8988T (cell line): Measurements from ENCODE around the gene KCTD17.
"Not testable (repeated sequence)": the region's sequence is repeated elsewhere in the genome, so short reads cannot be mapped to it uniquely, and the experiment has no call there.

ENCODE experiments used
- DNase-seq: peaks from one replicate; pipeline ENCODE4 v3.0.0; 2011

Gene KCTD17

DNA sequence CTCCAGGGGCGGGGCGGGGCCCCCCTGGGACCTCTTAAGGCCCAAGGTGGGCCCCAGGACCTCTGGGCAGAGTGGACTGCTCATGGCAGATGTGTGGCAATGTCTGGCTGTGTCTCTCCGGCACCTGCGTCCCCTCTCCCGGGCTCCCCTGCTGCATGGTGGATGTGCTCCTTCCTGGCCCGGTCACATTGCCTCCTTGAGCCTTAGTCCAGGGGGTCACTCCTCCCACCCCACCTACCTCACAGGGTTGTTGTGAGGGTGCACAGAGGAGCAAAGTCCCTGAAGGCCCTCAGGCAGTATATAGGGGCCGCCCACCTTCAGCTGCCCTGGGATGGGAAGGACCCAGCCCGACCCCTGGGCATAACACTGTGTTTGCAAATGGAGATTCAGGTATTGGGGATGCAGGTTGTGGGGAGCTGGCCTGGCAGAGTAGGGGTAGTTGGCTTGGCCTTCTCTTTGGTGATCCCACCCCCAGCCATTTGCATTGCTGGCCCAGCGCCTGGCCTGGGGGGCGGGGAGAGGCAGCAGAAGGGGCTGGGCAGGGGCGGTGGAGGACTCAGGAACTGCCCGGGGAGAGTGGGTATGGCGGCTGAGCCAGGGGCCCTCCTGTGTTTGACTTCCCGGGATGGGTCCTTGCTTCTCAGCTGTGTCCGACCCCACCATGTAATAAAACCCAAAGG lies 11.3 kb downstream of the KCTD17 start:
- DNase-seq: no peak

DNA sequence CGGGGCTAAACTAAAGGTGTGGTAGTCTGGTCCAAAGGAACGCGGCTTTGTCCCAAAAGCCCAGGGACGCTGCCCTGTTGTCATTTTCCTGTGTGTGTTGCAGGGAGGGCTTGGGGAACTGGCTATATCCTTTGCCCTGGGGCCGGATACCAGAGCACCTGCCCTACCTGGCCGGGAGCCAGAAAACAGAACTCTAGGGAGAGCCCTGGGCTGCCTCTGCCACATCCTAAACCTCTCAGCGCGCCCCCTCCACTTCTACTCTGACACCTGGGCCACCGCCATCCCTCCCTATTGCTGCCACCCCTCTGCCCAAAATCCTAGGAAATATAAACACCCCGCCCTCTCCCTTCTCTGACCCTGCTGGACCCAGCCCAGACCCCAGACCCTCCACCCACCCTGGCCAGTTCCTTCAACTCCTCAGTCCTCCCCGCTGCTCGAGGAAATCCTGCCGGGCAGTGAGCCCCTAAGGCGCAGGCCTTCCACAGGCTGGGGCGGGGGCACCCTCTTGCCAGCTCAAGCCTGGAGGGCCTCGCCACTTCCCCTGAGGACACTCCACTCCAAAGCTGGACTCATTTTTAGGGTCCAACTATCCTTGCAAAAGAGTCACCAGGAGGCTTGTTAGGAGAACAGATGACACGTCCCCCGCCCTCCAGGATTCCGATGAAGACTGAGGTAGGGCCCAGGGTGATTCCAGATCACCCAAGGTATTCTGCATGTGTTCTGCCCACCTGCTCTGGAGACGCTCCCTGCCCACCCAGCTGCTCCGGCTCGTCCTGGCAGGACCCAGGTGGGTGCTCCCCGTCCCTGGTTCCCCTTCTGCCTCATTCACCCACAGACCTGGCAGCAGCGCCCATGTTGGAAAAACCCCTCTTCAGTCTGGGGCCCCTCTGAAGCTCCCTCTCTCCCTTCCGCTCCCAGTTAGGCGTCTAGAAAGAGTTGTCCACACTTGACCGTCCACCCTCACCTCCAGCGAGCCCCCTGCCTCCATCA lies 12.2 kb downstream of the KCTD17 start:
- no peak for DNase-seq

DNA sequence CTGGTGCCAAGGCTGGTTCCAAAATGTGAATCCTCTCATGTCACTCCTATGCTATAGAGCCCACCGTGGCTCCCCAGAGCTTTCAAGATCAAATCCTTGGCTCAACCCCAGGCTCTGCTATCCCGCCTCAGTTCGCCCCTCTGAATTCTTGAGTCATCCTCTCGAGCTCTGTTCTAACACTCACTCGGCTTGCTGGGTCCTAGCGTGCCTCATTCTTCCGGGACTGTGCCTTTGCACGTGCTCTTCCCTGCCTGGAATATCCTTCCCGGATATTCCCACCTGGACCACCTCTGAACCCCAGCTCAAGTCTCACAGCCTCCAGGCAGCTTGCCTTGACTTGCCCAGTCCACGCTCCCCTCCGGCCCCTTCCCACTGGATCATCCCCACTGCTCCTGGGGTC lies 13.0 kb downstream of the KCTD17 start:
- DNase-seq: no peak

DNA sequence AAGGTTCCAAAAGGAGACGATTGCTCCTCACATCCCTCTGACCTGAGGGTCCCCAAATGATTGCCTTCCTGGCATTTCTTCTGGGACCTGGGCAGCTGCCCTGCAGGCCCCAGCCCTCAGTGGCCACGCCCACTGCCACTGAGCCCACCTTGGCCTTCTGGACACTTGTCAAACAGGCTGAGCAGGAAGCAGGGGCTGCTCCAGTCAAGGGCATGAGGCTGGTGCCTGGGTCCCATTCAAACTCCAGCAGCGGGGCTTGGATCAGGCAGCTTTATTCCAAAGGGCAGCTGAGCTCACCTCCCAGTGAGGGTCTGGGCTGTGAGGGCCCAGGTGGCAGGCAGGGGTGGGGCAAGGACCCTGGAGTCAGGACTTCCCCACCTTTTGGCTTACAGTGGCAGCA lies 13.6 kb downstream of the KCTD17 start:
- no peak for DNase-seq

DNA sequence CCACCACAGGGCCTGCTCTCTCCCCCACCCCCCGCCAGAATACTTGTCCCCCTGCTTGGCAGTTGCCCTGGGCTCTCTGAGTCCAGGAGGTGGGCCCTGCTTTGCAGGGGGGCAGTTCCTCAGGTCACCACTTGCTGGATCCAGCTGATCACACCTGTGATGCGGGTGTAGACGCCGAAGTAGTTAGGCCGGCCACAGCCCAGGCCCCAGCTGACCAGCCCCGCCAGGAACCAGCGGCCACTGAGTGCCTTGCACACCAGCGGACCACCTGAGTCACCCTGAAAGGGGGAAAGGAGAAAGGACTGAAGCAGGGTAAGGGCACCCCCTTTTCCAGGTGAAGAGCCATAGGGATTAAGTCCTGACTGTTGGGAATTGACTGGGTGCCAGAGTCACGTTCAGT lies 14.4 kb downstream of the KCTD17 start:
- no peak for DNase-seq

DNA sequence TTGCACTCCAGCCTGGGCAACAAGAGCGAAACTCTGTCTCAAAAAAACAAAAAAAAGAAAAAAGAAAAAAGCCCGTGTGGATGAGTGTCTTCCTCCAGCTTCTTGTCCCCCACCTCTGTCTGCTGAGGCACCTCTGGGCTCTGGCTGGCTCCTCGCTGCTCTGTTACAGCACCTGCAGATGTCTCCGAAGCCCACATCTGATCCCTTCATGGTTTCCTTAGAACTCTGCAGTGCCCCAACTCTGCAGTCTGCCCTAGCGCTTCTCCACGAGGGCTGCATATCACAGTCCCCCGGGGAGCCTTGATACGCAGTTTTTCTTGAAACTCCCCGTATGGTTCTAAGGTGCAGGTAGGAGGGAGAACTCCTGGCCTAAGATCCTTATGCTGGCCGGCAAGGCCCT lies 15.9 kb downstream of the KCTD17 start:
- no peak for DNase-seq

DNA sequence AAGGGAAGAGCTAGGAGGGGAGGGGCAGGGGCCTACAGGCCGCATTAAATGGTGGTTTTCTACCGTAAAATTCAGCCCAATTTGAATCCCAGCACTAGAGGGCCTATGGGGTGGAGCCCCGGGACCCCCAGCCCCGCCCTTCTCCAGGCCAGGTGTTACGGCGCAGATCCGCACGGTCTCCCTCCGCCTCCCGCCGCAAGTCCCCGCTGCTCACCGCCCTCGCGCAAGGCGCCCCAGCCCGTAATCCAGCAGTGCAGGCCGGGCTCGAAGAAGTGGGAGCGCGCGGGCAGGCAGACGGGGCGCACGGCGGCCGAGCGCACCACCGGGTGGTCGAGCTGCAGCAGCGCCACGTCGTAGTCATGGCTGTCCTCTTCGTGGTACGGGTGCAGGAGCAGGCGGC lies 17.3 kb downstream of the KCTD17 start:
- no peak for DNase-seq

DNA sequence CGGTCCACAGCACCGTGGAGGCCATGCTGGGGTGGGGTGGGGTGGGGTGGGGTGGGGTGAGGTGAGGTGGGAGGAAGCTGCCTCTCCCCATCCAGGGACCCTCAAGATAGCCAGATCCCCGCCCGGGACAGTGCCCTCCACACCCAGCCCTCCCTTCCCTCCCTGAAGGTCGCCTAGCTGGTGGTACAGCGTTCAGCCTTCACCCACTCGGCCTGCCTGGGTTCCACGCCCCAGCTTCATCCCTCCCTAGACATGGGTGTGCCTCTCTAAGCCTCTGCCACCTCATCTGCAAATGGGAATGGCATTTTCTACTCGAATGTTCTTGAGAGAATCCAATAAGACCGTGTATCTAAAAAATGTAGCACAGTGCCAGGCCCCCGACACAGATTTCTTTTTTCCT lies 17.8 kb downstream of the KCTD17 start:
- DNase-seq: no peak

DNA sequence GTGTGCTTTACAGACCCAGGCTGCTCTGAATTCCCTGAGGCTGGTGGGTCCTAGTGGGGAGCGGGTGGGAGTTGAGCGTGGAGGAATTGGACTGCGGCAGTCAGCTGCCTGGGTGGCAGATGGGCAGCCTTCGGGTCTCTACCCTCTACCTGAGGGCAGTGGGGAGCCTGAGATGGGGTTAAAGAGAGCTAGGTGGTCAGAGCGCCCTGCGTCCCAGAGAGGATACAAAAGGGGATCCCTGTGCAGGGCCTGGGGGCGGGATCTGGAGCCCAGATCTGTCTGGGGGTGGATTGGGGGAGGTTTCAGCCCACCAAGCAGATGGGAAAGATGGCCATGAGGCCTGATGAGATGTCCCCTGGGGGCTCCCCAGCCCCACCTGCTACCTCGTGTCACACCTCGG lies 18.2 kb downstream of the KCTD17 start:
- no peak for DNase-seq

DNA sequence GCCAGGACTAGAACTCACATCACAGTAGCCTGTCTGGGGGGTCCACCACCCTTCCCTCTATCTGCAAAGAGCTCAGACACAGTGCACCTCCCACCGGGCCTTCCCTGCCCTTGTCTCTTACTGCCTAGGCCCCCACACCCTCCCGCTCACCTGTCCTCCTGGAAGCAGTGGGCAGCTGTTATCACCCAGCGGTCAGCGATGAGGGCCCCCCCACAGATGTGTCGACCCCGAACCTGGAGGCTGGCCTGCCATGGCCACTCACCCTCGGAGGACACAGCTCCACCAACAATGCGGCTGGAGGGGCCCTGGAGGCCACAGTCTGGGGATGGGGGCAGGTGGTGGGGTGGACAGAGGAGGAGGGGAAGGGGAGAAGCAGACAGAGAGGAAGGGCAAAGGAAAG lies 18.8 kb downstream of the KCTD17 start:
- no peak for DNase-seq

DNA sequence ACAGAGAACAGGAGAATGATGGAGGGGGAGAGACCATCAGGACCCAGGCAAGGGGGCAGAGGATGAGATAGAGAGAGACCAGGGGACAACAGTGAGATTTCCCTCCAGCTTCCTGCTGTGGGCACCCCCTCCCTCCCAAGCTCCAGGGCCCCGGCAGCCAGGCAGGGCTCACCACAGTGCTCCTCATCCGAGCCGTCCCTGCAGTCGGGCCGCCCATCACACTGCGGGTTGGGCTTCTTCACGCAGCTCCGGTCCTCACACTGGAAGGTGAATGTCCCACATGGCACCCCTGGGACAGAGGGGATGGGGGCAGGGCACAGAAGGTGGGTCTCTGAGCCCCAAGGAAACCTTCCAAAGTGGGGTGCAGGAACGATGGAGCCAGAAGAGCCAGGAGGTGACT lies 19.2 kb downstream of the KCTD17 start:
- no peak for DNase-seq

DNA sequence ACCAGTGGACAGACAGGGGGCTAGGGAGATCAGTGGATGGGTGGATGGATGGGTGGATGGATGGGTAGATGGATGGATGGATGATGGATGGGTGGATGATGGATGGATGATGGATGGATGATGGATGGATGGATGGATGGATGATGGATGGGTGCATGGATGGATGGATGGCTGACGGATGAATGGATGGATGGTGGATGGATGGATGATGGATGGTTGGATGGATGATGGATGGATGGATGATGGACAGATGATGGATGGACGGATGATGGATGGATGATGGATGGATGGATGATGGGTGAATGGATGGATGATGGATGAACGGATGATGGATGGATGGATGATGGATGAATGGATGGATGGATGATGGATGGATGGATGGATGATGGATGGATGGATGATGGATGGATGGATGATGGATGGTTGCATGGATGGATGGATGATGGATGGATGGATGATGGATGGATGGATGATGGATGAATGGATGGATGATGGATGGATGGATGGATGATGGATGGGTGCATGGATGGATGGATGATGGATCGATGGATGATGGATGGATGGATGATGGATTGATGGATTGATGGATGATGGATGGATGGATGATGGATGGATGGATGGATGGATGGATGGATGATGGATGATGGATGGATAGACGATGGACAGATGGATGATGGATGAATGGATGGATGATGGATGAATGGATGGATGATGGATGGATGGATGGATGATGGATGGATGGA lies 20.5 kb downstream of the KCTD17 start:
- DNase-seq: not testable (repeated sequence)

DNA sequence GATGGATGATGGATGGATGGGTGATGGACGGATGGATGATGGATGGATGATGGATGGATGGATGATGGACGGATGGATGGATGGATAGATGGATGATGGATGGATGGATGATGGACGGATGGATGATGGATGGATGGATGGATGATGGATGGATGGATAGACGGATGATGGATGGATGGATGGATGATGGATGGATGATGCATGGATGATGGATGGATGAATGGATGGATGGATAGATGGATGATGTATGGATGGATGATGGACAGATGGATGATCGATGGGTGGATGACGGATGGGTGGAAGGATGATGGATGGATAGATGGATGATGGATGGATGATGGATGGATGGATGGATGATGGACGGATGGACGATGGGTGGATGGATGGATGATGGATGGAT lies 21.1 kb downstream of the KCTD17 start:
- DNase-seq: no peak

DNA sequence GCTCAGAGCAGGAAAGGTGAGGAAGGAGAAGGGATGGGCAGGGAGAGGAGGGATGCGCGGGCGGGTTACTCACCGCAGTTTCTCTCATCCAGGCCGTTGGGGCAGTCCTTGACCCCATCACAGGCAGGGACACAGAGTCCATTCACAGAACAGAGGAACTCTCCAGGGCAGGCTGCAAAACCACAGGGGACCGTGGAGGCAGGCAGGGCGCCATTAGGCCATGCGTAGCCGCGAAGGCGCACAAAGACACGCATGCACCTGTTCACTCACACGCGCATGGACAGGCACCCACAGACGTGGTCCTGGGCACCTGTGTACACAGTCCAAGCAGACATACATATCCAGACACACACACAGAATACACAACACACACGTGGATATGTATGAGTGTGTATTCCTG lies 23.0 kb downstream of the KCTD17 start:
- DNase-seq: no peak

DNA sequence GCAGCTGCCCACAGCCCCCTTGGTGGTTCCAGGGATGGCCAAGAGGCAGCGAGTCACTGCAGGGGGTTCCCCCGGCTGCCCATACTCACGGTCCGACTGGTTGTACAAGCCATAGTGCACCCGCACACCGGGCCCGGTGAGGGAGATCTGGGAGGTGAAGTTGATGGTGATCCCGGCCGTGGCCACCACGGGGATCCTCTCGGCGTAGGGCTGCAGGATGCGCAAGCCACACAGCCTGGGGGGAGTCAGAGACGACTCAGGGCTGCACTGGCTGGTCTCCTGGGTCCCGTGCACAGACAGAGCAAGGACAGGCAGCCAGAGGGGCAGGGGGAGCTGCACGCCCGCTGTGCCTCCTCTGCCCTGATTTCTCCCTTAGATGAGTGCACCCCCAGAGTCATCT lies 23.5 kb downstream of the KCTD17 start:
- no peak for DNase-seq

DNA sequence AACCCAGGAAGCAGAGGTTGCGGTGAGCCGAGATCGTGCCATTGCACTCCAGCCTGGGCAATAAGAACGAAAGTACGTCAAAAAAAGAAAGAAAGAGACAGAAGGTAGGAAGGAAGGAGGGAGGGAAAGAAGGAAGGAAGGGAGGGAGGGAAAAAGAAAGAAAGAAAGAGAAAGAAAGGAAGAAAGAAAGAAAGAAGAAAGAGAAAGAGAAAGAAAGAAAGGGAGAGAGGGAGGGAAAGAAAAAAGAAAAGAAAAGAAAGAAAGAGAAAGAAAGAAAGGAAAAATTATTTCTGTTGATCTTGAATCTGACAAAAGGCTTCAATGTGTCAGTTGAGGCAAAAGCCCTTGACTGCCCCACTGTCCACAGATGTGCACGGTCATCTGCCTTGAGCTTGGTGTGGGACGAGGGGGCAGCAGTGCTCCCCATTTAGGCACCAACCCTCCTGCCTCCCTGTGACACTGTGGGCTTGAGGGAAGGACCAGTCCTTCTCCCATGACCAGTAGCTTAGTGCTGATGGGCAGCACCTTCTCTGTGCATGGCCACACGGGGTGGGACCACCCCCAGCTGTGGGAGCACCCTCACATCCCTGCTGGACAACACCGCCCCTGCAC lies 24.4 kb downstream of the KCTD17 start:
- DNase-seq: no peak

DNA sequence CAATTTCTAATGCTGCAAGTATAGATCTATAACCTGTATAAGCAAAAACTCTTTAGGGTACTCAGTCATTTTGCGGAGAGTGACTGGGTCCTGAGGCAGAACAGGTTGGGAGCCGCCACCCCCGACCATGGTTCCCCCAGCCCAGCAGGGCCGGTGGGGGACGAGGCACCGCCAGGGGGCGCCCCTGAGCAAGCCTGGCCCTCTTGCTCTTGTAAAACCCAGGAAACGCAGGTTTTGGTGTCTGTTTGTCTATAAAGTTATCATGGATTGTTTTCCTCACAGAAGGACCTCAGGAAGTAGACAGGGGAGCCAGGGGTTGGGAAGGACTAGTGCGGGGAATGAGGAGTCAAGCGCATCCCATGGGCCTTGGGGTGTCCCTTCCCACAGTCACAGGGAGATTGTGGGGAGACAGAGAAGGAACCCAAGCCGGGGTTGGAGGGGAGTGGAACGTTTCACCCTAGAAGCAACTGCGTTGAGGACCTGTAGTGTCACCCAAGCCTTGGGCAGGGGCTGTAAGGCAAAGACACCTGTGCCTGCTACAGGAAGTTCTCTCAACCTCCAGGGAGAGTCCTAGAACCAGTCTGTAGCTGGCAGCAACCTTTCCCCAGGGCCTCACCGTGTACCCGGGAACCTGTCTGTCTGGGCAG lies 26.4 kb downstream of the KCTD17 start:
- peak; percentile 88 for DNase-seq

DNA sequence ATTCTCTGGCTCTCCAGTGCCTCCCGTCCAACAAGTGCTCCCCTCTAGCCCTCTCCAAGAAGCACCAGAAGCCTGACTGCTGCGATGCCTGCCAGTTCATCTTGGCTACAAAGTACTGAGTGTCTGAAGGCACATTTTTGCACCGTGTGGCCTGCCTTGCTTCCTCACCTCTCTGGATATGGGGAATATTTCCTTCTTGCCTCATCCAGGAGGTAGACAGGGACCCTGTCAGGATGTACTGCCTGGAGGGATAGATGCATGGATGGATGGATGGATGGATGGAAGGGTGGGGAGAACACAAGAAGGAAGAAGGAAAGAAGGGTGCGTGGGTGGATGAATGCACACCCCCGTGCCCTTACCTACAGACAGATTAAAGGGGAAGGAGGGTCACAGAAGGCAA lies 27.6 kb downstream of the KCTD17 start:
- DNase-seq: no peak

DNA sequence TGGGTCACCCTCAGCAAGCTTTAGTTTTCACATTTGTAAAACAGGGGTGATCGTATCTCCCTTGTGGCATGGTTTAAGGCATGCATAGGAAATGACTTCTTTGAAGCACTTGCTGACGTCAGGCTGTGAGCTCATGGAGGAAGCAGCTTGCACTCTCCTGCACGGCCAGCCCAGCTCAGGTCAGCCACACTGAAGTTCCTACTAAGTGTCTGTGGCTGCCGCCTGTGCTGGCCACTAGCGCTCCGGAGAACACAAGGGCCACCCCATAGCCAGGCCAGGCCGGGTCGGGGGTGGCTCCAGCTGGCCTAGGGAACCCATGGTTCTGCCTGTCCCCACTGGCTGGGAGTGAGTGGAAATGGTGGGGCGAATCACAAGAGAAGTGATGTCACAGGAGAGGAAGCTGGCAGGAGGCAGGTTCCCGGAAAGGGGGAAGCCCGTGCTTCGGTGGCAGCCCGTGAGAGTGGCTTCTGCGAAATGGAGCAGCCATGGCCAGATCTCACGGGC lies 28.2 kb downstream of the KCTD17 start:
- no peak for DNase-seq

DNA sequence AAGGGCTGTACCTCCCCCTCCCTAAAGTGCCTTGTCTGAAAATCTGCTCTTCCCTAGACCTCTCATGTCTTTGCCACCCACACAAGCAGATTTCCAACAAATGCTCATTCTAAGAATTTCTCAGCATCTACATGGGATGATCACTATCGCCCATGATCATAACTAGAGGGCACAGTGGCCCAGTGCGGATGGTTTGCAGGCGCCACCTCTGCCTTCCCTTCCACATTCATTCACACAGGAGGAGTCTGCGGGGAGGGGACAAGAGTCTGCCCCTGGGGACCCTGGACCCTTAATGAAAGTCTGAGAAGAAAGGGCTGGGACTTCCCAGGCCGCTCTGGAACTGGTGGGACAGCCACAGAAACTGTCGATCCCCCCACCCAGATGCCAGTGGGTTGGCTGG lies 28.9 kb downstream of the KCTD17 start:
- DNase-seq: no peak

DNA sequence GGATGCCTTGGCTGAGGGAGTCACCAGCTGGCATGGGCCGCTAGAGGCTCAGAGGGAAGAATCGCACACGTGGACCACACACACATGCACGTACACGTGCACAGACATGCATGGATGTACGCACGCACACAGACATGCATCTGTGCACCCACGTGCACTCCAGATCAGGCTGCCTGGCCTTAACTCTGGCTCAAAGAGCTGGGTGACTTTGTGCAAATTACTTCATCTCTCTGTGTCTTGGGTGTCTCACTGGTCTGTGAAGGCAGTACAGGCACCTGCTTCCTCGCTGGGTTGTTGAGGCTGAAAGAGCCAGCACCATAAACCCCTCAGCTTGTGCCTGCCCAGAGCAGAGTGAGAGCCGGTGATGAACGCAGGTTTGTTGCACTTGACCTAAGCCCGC lies 29.3 kb downstream of the KCTD17 start:
- no peak for DNase-seq

DNA sequence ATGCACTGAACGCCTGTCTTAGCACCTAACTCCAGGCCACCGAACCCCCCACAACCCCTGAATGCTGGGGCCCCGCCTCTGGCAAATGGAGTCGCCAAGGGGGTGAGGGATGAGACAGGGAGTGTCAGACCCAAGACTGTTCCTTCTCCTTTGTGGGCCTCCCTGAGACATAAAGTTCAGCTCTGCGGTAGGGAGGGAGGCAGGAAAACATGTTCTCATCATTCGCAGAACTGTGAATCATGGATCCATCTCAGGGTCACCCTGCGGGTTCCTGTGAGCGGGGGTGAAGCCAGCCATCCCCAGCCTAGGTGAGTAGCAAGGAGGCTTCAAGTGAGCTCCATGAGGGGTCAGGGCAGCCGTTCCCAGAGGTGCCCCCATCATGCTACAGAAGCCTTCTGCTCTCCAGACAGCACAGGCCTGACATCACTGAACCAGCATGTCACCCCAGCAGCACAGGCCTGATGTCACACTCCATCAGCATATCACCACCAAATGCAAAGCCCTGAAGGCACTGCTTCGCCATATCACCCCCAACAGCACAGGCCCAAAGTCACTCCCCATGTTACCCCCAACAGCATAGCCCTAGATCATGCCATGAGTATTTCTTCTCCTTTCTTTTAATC lies 30.8 kb downstream of the KCTD17 start:
- DNase-seq: no peak
